Spleen (tissue), 11 donors: ENCODE data around the gene GOSR1. TPM values are rescaled to one million over a fixed set of nuclear protein-coding genes. Genes with fewer than 3 reads are reported as not detected.
"Not testable (repeated sequence)": the region's sequence is repeated elsewhere in the genome, so short reads cannot be mapped to it uniquely, and the experiment has no call there.

Source experiments
- DNase-seq: peaks from one replicate; pipeline ENCODE4 v3.0.0-alpha.2; 2020
- H3K27ac ChIP-seq, 8 donors: fragments of 200-600 bp; sonication (generic) in 7 of 8; 1 replicate in 4 of 8; 2 replicates in 4 of 8; pipeline versions ENCODE4 v1.5.0 to v1.8.0; 2016 to 2021; ENCODE audit warnings: inconsistent platforms in 4 of 8, mild to moderate bottlenecking in 4 of 8, moderate library complexity in 1 of 8
- H3K27me3 ChIP-seq, 7 donors: fragments of 200-600 bp; sonication (generic) in 6 of 7; replicated peaks in 1 of 7; 1 replicate in 4 of 7; 2 replicates in 3 of 7; pipeline versions ENCODE4 v1.5.0 to v1.8.0; 2016 to 2021; ENCODE audit warnings: inconsistent platforms in 3 of 7, mild to moderate bottlenecking in 1 of 7
- H3K36me3 ChIP-seq, 6 donors: fragments of 200-600 bp; sonication (generic) in 5 of 6; 1 replicate in 4 of 6; 2 replicates in 2 of 6; pipeline versions ENCODE4 v1.5.0 to v1.8.0; 2016 to 2021; ENCODE audit warnings: inconsistent platforms in 2 of 6
- H3K4me1 ChIP-seq, 6 donors: fragments of 200-600 bp; sonication (generic) in 5 of 6; 1 replicate in 3 of 6; 2 replicates in 3 of 6; pipeline versions ENCODE4 v1.5.0 to v1.8.0; 2016 to 2021; ENCODE audit warnings: inconsistent platforms in 3 of 6
- H3K4me3 ChIP-seq, 8 donors: fragments of 200-600 bp; sonication (generic) in 7 of 8; 1 replicate in 4 of 8; 2 replicates in 4 of 8; pipeline versions ENCODE4 v1.5.0 to v1.8.0; 2016 to 2021; ENCODE audit warnings: inconsistent platforms in 4 of 8, mild to moderate bottlenecking in 4 of 8, moderate library complexity in 2 of 8
- H3K9me3 ChIP-seq, 8 donors: fragments of 200-600 bp; sonication (generic) in 7 of 8; 1 replicate in 4 of 8; 2 replicates in 4 of 8; pipeline versions ENCODE4 v1.5.0 to v1.8.0; 2016 to 2021; ENCODE audit warnings: inconsistent platforms in 4 of 8
- POLR2A ChIP-seq, 3 donors: fragments of 450-650 bp; IDR thresholded peaks; one replicate each; pipeline ENCODE4 v1.5.1; 2017; ENCODE audit warnings: antibody characterized with exemption in 3 of 3, mild to moderate bottlenecking in 1 of 3
- POLR2AphosphoS5 ChIP-seq, 3 donors: sonication (generic); formaldehyde crosslinking; IDR thresholded peaks; one replicate each; pipeline ENCODE4 v1.5.1; 2017; ENCODE audit warnings: antibody characterized with exemption in 3 of 3
- WGBS, 5 donors: extraction: QIAGEN DNeasy Blood & Tissue Kit in 3 of 5; methylation state at CpG; one replicate each; pipeline versions ENCODE4 v1.1.5 to v1.1.7; 2013 to 2018; 5-methylcytosine and 5-hydroxymethylcytosine counted together
- intact Hi-C: fragments of 100-400 bp; cut with DNase I; formaldehyde crosslinking; loops from one replicate; pipeline ENCODE4 v1.15.0; 2023; ENCODE audit warnings: low total_unique reads
- polyA plus RNA-seq, 3 donors: library from polyadenylated mRNA; stranded (reverse); fragments of 200-250 nt; gene quantifications; one replicate each; pipeline ENCODE4 v1.2.1, GENCODE V29; 2013
- total RNA-seq, 7 donors: library from RNA; depleted of rRNA in 3 of 7; stranded (reverse); fragments of >200 nt in 3 of 7; fragmentation: NEBNext Ultra II Directional in 4 of 7; extraction: Animal tissue kit (Norgen Biotek cat#: 25700) in 4 of 7; gene quantifications; one replicate each; pipeline versions ENCODE4 v1.1.0 to v1.2.1, GENCODE V29; 2016 to 2021
- TF ChIP-seq, protein P1 (sequence below), 11 experiments: fragments of 200-600 bp in 7 of 11; fragments of 450-650 bp in 4 of 11; sonication (generic) in 4 of 11; IDR thresholded peaks in 8 of 11; conservative IDR thresholded peaks in 3 of 11; 1 replicate in 7 of 11; 2 replicates in 4 of 11; pipeline versions ENCODE4 v1.4.0 to v1.8.0; 2016 to 2021; ENCODE audit warnings: antibody characterized with exemption in 11 of 11, inconsistent platforms in 4 of 11, mild to moderate bottlenecking in 1 of 11
- donor health status: healthy with polysubstance abuse.
- donor health status: DM: no; HTN: no; CAD: no; lungs with moderate emphysema.
- donor health status: DM: no; HTN: no; CAD: no.
- donor health status: Bipolar disorder and iron deficiency.
- donor health status: healthy.
- donor health status: DM: no; HTN: no; CAD: no.
- donor health status: DM: yes; HTN: yes; CAD: no.

Gene GOSR1
- total and polyA plus RNA-seq, 10 donors = 10.8 to 56.6 (median 48.4) TPM

DNA sequence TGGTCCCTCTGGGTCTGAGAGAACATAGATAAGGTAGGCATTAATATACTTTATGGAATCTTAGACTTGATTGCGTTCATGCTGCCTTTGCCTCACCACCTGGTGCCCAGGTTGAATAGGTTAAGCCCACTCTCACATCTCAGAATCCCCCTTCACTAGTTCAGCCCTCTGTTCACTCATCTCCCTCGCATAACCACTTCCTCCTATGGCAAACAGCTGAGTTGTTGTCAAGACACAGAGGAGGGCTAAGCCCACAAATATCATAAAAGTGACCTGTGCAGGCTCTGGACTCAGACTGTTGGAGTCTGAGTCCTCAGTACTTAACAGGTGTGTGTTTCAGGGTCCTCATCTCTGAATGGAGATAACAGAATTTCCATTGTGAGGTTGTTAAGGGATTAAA is 55.7 kb downstream of the GOSR1 start:
- TF ChIP-seq POLR2A (IDR thresholded peaks at IDR 0.05) (no peak), POLR2AphosphoS5 (IDR thresholded peaks at IDR 0.05) (no peak)
- TF ChIP-seq, protein P1, sequence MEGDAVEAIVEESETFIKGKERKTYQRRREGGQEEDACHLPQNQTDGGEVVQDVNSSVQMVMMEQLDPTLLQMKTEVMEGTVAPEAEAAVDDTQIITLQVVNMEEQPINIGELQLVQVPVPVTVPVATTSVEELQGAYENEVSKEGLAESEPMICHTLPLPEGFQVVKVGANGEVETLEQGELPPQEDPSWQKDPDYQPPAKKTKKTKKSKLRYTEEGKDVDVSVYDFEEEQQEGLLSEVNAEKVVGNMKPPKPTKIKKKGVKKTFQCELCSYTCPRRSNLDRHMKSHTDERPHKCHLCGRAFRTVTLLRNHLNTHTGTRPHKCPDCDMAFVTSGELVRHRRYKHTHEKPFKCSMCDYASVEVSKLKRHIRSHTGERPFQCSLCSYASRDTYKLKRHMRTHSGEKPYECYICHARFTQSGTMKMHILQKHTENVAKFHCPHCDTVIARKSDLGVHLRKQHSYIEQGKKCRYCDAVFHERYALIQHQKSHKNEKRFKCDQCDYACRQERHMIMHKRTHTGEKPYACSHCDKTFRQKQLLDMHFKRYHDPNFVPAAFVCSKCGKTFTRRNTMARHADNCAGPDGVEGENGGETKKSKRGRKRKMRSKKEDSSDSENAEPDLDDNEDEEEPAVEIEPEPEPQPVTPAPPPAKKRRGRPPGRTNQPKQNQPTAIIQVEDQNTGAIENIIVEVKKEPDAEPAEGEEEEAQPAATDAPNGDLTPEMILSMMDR (IDR thresholded peaks at IDR 0.05 in 8 of 11, conservative IDR thresholded peaks at IDR 0.05 in 3 of 11) = no peak
- Histone ChIP-seq H3K36me3 (peaks cover 0 to 14% (median 0%) of the 10 kb centered on the region in 6 donors), H3K4me1 (no peaks in the 10 kb centered on the region), H3K9me3 (no peaks in the 10 kb centered on the region), H3K27ac (no peak overlapping the region), H3K4me3 (no peak overlapping the region), H3K27me3 (no peaks in the 10 kb centered on the region)
- WGBS, 5 donors = 57 to 68% (median 66%) methylated on average over 2 of the region's 2 CpGs
- no peak for DNase-seq
- intact Hi-C loops = no loop called here

DNA sequence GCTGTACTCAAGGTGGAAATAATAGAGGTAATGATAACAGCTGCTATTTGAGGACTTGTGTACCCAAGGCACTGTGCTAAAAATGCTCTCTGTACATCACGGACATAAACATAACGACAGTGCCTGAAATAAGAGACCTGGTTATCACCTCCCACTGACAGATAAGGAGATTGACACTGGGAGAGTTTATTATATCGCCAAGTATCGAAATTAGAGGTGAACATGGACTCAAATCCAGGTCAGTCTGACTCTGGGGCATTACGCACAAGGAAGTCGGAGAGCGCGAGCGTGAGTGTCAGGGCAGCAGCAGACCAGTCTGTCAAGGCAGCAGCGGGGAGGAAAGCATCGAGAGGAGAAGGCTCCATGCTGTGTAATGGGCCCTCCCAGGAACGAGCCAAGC is 57.1 kb downstream of the GOSR1 start:
- intact Hi-C loops = no loop called here
- Histone ChIP-seq H3K36me3 (peaks cover 0 to 14% (median 0%) of the 10 kb centered on the region in 6 donors), H3K27ac (no peak overlapping the region), H3K4me3 (no peak overlapping the region), H3K4me1 (no peaks in the 10 kb centered on the region), H3K27me3 (no peaks in the 10 kb centered on the region), H3K9me3 (no peaks in the 10 kb centered on the region)
- DNase-seq = no peak
- WGBS, 5 donors = 90 to 96% (median 93%) methylated on average over 12 of the region's 12 CpGs
- no peak for TF ChIP-seq POLR2AphosphoS5 (IDR thresholded peaks at IDR 0.05)

DNA sequence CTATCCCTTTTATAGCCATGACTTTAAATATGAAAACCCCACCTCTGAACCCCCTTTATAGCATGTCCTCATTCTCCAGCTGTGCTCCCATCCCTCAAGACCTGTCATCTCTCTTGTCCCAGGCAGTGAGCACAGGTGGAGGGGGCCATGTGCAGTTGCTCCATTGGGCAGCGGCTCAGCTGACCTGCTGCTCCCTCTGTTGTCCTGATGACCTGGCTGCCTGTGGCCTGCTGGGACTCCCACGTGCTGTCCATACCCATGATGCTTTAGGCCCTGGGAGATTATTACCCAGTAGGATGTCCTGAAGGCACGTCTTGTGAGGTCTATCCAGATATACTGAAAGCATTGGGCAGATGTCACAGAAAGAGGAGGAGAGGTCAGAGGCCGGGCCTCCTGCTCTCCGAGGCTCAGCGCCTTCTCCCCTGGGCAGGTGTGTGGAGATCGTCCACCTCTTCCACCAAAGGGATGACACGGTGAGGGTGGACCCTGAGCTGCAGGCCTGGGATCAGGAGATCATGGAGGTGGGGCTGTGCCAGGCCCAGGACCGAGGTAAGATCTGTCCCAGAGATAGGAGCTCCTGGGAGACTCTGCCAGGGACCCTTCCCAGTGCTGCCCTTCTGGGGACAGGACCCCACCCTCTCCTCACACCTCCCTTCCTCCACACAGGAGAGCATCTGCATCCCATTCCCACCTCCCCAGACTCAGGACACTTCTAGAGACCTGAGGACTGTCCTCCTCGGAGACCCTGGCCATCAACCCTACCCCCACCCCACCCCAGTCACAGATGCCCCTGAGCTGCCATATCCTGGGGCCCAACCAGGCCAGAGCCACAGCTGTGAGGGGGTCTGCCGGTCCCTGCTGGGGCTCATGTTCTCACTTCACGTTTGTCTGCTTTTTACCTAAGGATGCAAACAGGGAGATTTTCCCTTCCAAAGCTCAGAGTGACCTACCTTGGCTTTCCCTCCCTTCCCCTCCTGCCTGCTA is 58.0 kb downstream of the GOSR1 start:
- no peak for DNase-seq
- Histone ChIP-seq H3K4me1 (no peaks in the 10 kb centered on the region), H3K27ac (no peak overlapping the region), H3K9me3 (no peaks in the 10 kb centered on the region), H3K36me3 (peaks cover 0 to 13% (median 0%) of the 10 kb centered on the region in 6 donors), H3K4me3 (no peak overlapping the region), H3K27me3 (no peaks in the 10 kb centered on the region)
- TF ChIP-seq, protein P1 (IDR thresholded peaks at IDR 0.05 in 8 of 11, conservative IDR thresholded peaks at IDR 0.05 in 3 of 11) = no peak
- TF ChIP-seq POLR2AphosphoS5 (IDR thresholded peaks at IDR 0.05) (no peak), POLR2A (IDR thresholded peaks at IDR 0.05) (no peak)
- intact Hi-C loops = no loop called here
- WGBS, 5 donors = 78 to 93% (median 89%) methylated on average over 8 to 12 of the region's 12 CpGs

DNA sequence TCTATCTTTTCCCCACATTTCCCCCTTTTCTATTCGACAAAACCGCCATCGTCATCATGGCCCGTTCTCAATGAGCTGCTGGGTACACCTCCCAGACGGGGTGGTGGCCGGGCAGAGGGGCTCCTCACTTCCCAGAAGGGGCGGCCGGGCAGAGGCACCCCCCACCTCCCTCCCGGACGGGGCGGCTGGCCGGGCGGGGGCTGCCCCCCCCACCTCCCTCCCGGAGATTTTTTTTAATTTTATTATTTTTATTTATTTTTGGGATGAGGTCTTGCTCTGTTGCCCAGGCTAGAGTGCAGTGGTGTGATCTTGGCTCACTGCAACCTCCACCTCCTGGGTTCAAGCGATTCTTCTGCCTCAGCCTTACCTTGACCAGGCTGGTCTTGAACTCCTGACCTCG is 59.6 kb downstream of the GOSR1 start:
- H3K4me3 ChIP-seq, H3K36me3 ChIP-seq, H3K27ac ChIP-seq, H3K4me1 ChIP-seq, DNase-seq, intact Hi-C loops, H3K9me3 ChIP-seq, H3K27me3 ChIP-seq: not testable (repeated sequence)
- 82 to 95% (median 91%) methylated on average over 16 of the region's 16 CpGs for WGBS, 5 donors

DNA sequence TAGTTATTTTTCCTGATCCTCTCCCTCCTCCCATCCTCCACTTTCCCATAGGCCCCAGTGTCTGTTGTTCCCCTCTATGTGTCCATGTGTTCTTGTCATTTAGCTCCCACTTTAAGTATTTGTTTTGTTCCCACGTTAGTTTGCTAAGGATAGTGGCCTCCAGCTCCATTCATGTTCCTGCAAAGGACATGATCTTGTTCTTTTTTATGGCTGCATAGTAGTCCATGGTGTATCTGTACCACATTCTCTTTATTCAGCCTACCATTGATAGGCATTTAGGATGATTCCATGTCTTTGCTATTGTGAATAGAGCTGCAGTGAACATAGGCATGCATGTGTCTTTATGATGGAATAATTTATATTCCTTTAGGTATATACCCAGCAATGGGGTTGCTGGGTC is 60.5 kb downstream of the GOSR1 start:
- H3K9me3 ChIP-seq, H3K4me1 ChIP-seq, DNase-seq, H3K27me3 ChIP-seq, H3K36me3 ChIP-seq, H3K4me3 ChIP-seq, H3K27ac ChIP-seq, intact Hi-C loops: not testable (repeated sequence)
- WGBS, 5 donors = 64 to 83% (median 78%) methylated on average over 1 of the region's 1 CpG
